ENCODE measurements around the gene C5AR2.

The C5AR2 gene

GRCh38 chr19:47390533-47391488 is 58.8 kb downstream of the C5AR2 start:
- no peak for DNase-seq

- peak; percentile 87 for DNase-seq
Measured at GRCh38 chr19:47391510-47392223, 59.7 kb downstream of the C5AR2 start.
